ENCODE measurements around the gene MSI1.

DNA sequence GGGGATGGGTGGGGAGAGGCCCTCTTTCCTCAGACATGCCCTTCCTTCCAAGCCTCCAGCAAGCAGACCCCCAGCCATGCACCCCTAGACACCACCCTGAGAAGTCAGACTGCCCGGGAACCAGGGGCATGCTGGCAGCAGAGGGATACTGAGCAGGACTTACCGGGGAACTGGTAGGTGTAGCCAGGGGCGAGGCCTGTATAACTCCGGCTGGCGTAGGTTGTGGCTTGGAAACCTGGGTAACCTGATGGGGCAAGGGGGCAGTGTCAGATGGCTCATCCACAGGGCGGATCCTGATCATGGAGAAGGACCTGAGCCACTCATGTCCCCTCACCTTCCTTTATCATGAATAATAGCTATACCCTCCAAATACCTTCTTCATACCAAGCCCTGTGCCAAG is 15.8 kb downstream of the MSI1 start:
- no peak for TF ChIP-seq POLR2AphosphoS5 (IDR thresholded peaks at IDR 0.05)
- TF ChIP-seq, protein P1, sequence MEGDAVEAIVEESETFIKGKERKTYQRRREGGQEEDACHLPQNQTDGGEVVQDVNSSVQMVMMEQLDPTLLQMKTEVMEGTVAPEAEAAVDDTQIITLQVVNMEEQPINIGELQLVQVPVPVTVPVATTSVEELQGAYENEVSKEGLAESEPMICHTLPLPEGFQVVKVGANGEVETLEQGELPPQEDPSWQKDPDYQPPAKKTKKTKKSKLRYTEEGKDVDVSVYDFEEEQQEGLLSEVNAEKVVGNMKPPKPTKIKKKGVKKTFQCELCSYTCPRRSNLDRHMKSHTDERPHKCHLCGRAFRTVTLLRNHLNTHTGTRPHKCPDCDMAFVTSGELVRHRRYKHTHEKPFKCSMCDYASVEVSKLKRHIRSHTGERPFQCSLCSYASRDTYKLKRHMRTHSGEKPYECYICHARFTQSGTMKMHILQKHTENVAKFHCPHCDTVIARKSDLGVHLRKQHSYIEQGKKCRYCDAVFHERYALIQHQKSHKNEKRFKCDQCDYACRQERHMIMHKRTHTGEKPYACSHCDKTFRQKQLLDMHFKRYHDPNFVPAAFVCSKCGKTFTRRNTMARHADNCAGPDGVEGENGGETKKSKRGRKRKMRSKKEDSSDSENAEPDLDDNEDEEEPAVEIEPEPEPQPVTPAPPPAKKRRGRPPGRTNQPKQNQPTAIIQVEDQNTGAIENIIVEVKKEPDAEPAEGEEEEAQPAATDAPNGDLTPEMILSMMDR (IDR thresholded peaks at IDR 0.05), result no peak

Measured in esophagus muscularis mucosa (tissue), 3 donors.